HG03460 (cell line): ENCODE data around the gene KDM6A.
"Not testable (repeated sequence)": the region's sequence is repeated elsewhere in the genome, so short reads cannot be mapped to it uniquely, and the experiment has no call there.

ENCODE experiments used
- ATAC-seq: cut with Tn5 transposase; IDR thresholded peaks from one replicate; pipeline ENCODE4 v1.9.1; 2021; ENCODE audit not compliant: unreplicated experiment

KDM6A gene

GRCh38 chrX:44957848-44958247 lies 84.9 kb downstream of the KDM6A start:
- ATAC-seq, result no peak

GRCh38 chrX:44958480-44958879 lies 85.5 kb downstream of the KDM6A start:
- no peak for ATAC-seq

GRCh38 chrX:44961817-44962607 lies 89.0 kb downstream of the KDM6A start:
- no peak for ATAC-seq

GRCh38 chrX:44962944-44963343 lies 90.0 kb downstream of the KDM6A start:
- no peak for ATAC-seq

- no peak for ATAC-seq
Observed at GRCh38 chrX:44967221-44967620, 94.2 kb downstream of the KDM6A start.

- no peak for ATAC-seq
Observed at GRCh38 chrX:44970709-44971108, 97.7 kb downstream of the KDM6A start.

GRCh38 chrX:44971674-44972073 lies 98.7 kb downstream of the KDM6A start:
- no peak for ATAC-seq

- ATAC-seq, result no peak
Observed at GRCh38 chrX:44972132-44972531, 99.1 kb downstream of the KDM6A start.

- ATAC-seq, result no peak
Observed at GRCh38 chrX:44973420-44973932, 100.5 kb downstream of the KDM6A start.

- no peak for ATAC-seq
Observed at GRCh38 chrX:44974451-44974850, 101.5 kb downstream of the KDM6A start.

- ATAC-seq, result no peak
Observed at GRCh38 chrX:44975666-44976263, 102.8 kb downstream of the KDM6A start.

GRCh38 chrX:44978976-44979375 lies 106.0 kb downstream of the KDM6A start:
- ATAC-seq, result no peak

- no peak for ATAC-seq
Observed at GRCh38 chrX:44980403-44980802, 107.4 kb downstream of the KDM6A start.

- no peak for ATAC-seq
Observed at GRCh38 chrX:44980883-44981282, 107.9 kb downstream of the KDM6A start.

- ATAC-seq, result no peak
Observed at GRCh38 chrX:44989995-44990770, 117.2 kb downstream of the KDM6A start.

GRCh38 chrX:44992775-44993174 lies 119.8 kb downstream of the KDM6A start:
- no peak for ATAC-seq

GRCh38 chrX:44996277-44996676 lies 123.3 kb downstream of the KDM6A start:
- ATAC-seq, result no peak

- ATAC-seq, result no peak
Observed at GRCh38 chrX:44997282-44997812, 124.4 kb downstream of the KDM6A start.

- ATAC-seq, result no peak
Observed at GRCh38 chrX:44997888-44998287, 124.9 kb downstream of the KDM6A start.

- ATAC-seq, result not testable (repeated sequence)
Observed at GRCh38 chrX:44999237-44999636, 126.2 kb downstream of the KDM6A start.

- ATAC-seq, result not testable (repeated sequence)
Observed at GRCh38 chrX:44999872-45000271, 126.9 kb downstream of the KDM6A start.
